ENCODE data around the gene TNNI2.

The TNNI2 gene

GRCh38 chr11:1889941-1890855 lies 51.4 kb downstream of the TNNI2 start:
- DNase-seq = no peak
